Uterus (tissue), 4 donors: ENCODE data around the gene CEP85L. TPM values are rescaled to one million over a fixed set of nuclear protein-coding genes. Genes with fewer than 3 reads are reported as not detected.
A peak's percentile ranks its signal among the peaks of the same experiment; 100 is the strongest.

Experiments
- DNase-seq, 2 donors: peaks; one replicate each; pipeline ENCODE4 v3.0.0-alpha.2; 2019 to 2020
- H3K27ac ChIP-seq, 2 donors: fragments of 200-600 bp; sonication (generic); 1 replicate in 1 of 2; 2 replicates in 1 of 2; pipeline ENCODE4 v1.5.1; 2016 to 2018
- H3K27me3 ChIP-seq, 2 donors: fragments of 200-600 bp; sonication (generic); one replicate each; pipeline ENCODE4 v1.5.1; 2018 to 2019; ENCODE audit warnings: control low read depth in 1 of 2
- H3K36me3 ChIP-seq, 2 donors: fragments of 200-600 bp; sonication (generic); one replicate each; pipeline ENCODE4 v1.5.1; 2019; ENCODE audit warnings: control low read depth in 1 of 2
- H3K4me1 ChIP-seq, 2 donors: fragments of 200-600 bp; sonication (generic); one replicate each; pipeline ENCODE4 v1.5.1; 2018 to 2019; ENCODE audit warnings: control low read depth in 1 of 2
- H3K4me3 ChIP-seq, 2 donors: fragments of 200-600 bp; sonication (generic); 1 replicate in 1 of 2; 2 replicates in 1 of 2; pipeline ENCODE4 v1.5.1; 2018 to 2019; ENCODE audit warnings: mild to moderate bottlenecking in 1 of 2
- H3K9me3 ChIP-seq, 2 donors: fragments of 200-600 bp; sonication (generic); one replicate each; pipeline ENCODE4 v1.5.1; 2019; ENCODE audit warnings: control low read depth in 1 of 2
- POLR2A ChIP-seq, 2 donors: fragments of 450-650 bp; IDR thresholded peaks; one replicate each; pipeline ENCODE4 v1.6.1; 2016; ENCODE audit warnings: antibody characterized with exemption in 2 of 2, mild to moderate bottlenecking in 1 of 2, moderate library complexity in 1 of 2
- intact Hi-C: fragments of 100-400 bp; cut with DNase I; formaldehyde crosslinking; loops from one replicate; pipeline ENCODE4 v1.15.1; 2023; ENCODE audit warnings: low total_unique reads
- total RNA-seq, 4 donors: library from RNA; depleted of rRNA in 3 of 4; stranded (reverse); fragments of >200 nt in 3 of 4; gene quantifications; one replicate each; pipeline versions ENCODE4 v1.1.0 to v1.2.4, GENCODE V29; 2014 to 2023
- TF ChIP-seq, protein P1 (sequence below), 4 experiments: fragments of 200-600 bp in 2 of 4; fragments of 450-650 bp in 2 of 4; sonication (generic) in 2 of 4; IDR thresholded peaks; one replicate each; pipeline ENCODE4 v1.5.1; 2016 to 2019; ENCODE audit warnings: antibody characterized with exemption in 4 of 4, mild to moderate bottlenecking in 2 of 4, moderate library complexity in 1 of 4
- donor health status: DM: yes; HTN: yes; CAD: no.

CEP85L gene
- total RNA-seq, 4 donors from 2014 or later: 32.7 to 968 (median 64.4) TPM

DNA sequence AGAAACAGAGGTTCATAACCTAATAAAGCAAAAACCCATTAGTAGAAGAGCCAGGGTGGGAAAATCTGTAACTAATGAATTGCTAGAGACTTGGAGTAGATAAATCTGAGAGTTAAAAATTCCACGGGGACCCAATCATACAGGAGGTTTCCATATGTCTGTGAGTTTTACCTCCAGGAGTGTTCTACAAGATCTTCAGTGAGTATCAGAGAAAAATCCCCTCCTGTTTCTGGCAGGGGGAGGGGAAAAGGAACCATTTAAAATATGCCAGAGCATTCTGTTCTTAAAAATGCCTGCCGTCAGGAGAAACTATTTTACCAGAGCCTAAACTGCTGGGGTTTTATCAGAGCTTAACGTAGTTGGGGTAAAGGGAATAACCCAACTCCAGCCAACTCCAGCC, 157.3 kb downstream of the CEP85L start:
- intact Hi-C loops: no loop called here
- no peak for DNase-seq
- TF ChIP-seq POLR2A (IDR thresholded peaks at IDR 0.05): no peak
- TF ChIP-seq, protein P1, sequence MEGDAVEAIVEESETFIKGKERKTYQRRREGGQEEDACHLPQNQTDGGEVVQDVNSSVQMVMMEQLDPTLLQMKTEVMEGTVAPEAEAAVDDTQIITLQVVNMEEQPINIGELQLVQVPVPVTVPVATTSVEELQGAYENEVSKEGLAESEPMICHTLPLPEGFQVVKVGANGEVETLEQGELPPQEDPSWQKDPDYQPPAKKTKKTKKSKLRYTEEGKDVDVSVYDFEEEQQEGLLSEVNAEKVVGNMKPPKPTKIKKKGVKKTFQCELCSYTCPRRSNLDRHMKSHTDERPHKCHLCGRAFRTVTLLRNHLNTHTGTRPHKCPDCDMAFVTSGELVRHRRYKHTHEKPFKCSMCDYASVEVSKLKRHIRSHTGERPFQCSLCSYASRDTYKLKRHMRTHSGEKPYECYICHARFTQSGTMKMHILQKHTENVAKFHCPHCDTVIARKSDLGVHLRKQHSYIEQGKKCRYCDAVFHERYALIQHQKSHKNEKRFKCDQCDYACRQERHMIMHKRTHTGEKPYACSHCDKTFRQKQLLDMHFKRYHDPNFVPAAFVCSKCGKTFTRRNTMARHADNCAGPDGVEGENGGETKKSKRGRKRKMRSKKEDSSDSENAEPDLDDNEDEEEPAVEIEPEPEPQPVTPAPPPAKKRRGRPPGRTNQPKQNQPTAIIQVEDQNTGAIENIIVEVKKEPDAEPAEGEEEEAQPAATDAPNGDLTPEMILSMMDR (IDR thresholded peaks at IDR 0.05): no peak
- no peaks in the 10 kb centered on the region for H3K36me3 ChIP-seq
- H3K4me1 ChIP-seq: no peaks in the 10 kb centered on the region
- no peak overlapping the region for H3K4me3 ChIP-seq
- no peak overlapping the region for H3K27ac ChIP-seq
- H3K9me3 ChIP-seq: no peaks in the 10 kb centered on the region
- H3K27me3 ChIP-seq: no peaks in the 10 kb centered on the region

DNA sequence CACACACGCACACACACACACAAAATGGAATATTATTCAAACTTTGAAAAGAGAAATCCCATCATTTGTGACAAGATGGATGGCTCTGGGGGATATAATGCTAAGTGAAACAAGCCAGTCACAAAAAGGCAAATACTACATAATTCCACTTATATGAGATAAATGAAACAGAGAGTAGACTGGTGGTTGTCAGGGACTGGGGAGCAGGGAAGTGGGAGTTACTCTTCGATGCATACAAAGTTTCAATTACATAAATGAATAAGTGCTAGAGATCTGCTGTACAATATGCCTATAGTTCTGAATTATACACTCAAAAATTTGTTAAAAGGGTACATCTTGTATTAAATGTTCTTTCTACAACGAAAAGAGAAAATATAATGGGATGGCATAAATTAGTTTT, 161.4 kb downstream of the CEP85L start:
- no peak for DNase-seq
- intact Hi-C loops: no loop called here
- H3K9me3 ChIP-seq: peaks cover 0 to 7% of the 10 kb centered on the region in 2 donors
- TF ChIP-seq POLR2A (IDR thresholded peaks at IDR 0.05): no peak
- TF ChIP-seq, protein P1 (IDR thresholded peaks at IDR 0.05): no peak
- no peaks in the 10 kb centered on the region for H3K36me3 ChIP-seq
- no peaks in the 10 kb centered on the region for H3K4me1 ChIP-seq
- no peaks in the 10 kb centered on the region for H3K27me3 ChIP-seq
- H3K27ac ChIP-seq: no peak overlapping the region
- H3K4me3 ChIP-seq: no peak overlapping the region

DNA sequence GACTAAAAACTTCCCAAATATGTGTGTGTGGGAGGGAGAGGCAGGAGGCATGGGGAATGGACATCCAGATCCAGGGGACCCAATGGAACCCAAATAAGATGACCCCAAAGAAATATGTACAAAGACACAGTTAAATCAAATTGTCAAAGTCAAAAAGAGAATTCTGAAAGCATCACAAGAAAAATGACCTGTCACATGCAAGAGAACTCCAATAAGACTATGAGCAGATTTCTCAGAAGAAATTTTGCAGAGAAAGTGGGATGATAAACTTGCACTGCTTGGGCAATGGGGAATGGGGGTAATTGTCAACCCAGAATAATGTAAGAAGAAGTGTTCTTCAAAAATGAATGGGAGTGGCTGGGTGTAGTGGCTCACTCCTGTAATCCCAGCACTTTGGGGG, 162.8 kb downstream of the CEP85L start:
- Histone ChIP-seq H3K4me3 (no peak overlapping the region), H3K9me3 (peaks cover 0 to 7% of the 10 kb centered on the region in 2 donors), H3K36me3 (no peaks in the 10 kb centered on the region), H3K27ac (no peak overlapping the region), H3K27me3 (no peaks in the 10 kb centered on the region), H3K4me1 (no peaks in the 10 kb centered on the region)
- no peak for DNase-seq
- intact Hi-C loops: no loop called here
- TF ChIP-seq, protein P1 (IDR thresholded peaks at IDR 0.05): no peak
- TF ChIP-seq POLR2A (IDR thresholded peaks at IDR 0.05): no peak

DNA sequence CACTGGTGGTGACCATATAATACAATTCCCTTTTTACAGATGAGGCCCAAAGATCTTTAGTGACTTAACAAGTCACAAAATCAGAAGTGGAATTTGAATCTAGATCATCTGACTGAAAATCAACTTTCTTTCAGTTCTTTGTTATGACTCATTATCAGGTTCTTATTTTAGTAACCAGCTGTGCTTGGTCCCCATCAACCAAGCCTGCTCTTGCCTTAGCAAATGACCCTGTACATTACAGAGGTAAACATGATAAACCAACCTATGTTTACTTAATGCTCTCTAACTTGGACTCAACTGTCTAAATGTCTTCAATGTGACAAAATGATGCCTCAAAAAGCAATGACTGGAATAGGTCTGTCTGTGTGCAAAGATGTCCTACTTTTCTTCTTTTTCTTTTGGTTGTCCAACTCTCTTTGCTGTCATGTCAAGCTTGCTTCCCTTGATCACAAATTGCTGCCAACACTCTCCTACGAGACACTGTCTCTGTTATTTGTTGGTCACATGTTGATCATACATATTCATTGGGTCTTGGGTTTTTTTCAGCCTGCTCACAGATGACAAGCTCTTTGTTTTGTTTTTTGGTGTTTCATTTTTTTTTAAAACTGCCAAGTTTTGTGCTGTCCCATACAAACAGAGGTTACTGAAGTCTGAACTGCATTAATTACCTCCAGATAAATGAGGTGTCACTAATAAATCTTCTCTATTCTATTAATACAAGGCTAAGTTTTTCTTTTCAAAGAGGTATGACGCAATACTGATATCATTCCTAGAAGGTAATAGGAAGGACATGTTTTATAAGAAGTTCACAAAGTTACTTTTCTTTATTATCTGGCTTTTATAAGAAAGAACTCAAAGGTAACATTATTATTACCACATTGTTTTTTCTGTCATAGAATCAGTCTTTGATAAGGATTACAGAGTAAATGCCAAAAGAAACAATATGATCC, 165.5 kb downstream of the CEP85L start:
- H3K4me1 ChIP-seq: no peaks in the 10 kb centered on the region
- TF ChIP-seq, protein P1 (IDR thresholded peaks at IDR 0.05): no peak
- TF ChIP-seq POLR2A (IDR thresholded peaks at IDR 0.05): no peak
- DNase-seq: no peak
- no peak overlapping the region for H3K4me3 ChIP-seq
- no peaks in the 10 kb centered on the region for H3K27me3 ChIP-seq
- no peak overlapping the region for H3K27ac ChIP-seq
- H3K36me3 ChIP-seq: no peaks in the 10 kb centered on the region
- peaks cover 0 to 7% of the 10 kb centered on the region in 2 donors for H3K9me3 ChIP-seq
- intact Hi-C loops: no loop called here

DNA sequence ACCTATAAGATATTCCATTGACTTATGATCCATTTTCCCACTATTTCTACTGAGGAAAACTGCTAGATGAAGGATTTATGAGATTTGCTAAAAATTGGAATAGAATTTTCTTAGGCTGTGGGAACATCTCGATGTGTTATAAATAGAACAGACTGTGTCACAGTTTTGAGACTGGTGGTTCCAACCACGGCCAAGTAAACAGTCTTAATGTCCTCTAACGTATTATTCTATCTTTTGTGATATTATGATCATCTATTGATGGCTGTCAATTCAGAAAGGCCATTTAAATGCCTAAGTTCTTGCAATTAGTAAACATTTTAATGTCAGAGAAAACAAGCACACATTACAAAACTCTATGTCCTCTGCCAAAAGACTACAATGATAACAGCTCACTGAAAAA, 174.8 kb downstream of the CEP85L start:
- intact Hi-C loops: no loop called here
- Histone ChIP-seq H3K36me3 (no peaks in the 10 kb centered on the region), H3K27me3 (no peaks in the 10 kb centered on the region), H3K9me3 (no peaks in the 10 kb centered on the region), H3K4me3 (no peak overlapping the region), H3K4me1 (no peaks in the 10 kb centered on the region), H3K27ac (peak overlapping the region in 1 of 2 donors; percentile 43)
- no peak for DNase-seq
- TF ChIP-seq POLR2A (IDR thresholded peaks at IDR 0.05): no peak
- TF ChIP-seq, protein P1 (IDR thresholded peaks at IDR 0.05): no peak
